ENCODE data around the gene STK26.
A peak's percentile ranks its signal among the peaks of the same experiment; 100 is the strongest.
"Not testable (repeated sequence)": the region's sequence is repeated elsewhere in the genome, so short reads cannot be mapped to it uniquely, and the experiment has no call there.

STK26 gene

GRCh38 chrX:131988236-131988635, 34.9 kb upstream of the STK26 start:
- TF ChIP-seq, protein P1, sequence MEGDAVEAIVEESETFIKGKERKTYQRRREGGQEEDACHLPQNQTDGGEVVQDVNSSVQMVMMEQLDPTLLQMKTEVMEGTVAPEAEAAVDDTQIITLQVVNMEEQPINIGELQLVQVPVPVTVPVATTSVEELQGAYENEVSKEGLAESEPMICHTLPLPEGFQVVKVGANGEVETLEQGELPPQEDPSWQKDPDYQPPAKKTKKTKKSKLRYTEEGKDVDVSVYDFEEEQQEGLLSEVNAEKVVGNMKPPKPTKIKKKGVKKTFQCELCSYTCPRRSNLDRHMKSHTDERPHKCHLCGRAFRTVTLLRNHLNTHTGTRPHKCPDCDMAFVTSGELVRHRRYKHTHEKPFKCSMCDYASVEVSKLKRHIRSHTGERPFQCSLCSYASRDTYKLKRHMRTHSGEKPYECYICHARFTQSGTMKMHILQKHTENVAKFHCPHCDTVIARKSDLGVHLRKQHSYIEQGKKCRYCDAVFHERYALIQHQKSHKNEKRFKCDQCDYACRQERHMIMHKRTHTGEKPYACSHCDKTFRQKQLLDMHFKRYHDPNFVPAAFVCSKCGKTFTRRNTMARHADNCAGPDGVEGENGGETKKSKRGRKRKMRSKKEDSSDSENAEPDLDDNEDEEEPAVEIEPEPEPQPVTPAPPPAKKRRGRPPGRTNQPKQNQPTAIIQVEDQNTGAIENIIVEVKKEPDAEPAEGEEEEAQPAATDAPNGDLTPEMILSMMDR (conservative IDR thresholded peaks at IDR 0.05; ENCODE audit: control insufficient read depth, insufficient read depth, low read depth, low read length) = no peak
- H3K4me3 ChIP-seq (ENCODE audit: control insufficient read depth, low read depth, low read length) = no peak overlapping the region
- no peak for DNase-seq (ENCODE audit: low read depth)

GRCh38 chrX:132001127-132001526, 22.0 kb upstream of the STK26 start:
- TF ChIP-seq, protein P1 (conservative IDR thresholded peaks at IDR 0.05; ENCODE audit: control insufficient read depth, insufficient read depth, low read depth, low read length) = no peak
- no peak overlapping the region for H3K4me3 ChIP-seq (ENCODE audit: control insufficient read depth, low read depth, low read length)
- DNase-seq (ENCODE audit: low read depth) = no peak

- no peak overlapping the region for H3K4me3 ChIP-seq (ENCODE audit: control insufficient read depth, low read depth, low read length)
- TF ChIP-seq, protein P1 (conservative IDR thresholded peaks at IDR 0.05; ENCODE audit: control insufficient read depth, insufficient read depth, low read depth, low read length) = no peak
- peak; percentile 1 for DNase-seq (ENCODE audit: low read depth)
Measured at GRCh38 chrX:132004728-132005127, 18.4 kb upstream of the STK26 start.

DNA sequence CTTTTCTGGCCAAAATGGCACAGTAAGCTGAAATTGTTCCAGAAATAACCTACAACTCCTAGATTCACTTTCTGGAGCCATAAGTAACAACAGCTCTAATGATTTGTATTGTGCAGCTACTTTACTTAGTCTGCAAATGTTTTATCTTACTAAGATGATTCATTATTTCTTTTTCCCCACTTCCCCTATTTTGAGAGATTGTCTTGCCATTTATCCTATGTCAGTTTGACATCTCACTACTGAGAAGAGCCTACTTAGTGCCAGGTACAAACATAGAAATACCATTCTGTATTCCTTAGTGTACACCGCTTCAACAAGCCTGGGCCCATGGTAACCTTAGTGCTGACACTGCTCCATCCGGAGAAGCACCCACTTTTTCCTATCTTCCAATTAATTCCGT, 13.8 kb upstream of the STK26 start:
- no peak overlapping the region for H3K4me3 ChIP-seq (ENCODE audit: control insufficient read depth, low read depth, low read length)
- DNase-seq (ENCODE audit: low read depth) = no peak
- TF ChIP-seq, protein P1 (conservative IDR thresholded peaks at IDR 0.05; ENCODE audit: control insufficient read depth, insufficient read depth, low read depth, low read length) = no peak

DNA sequence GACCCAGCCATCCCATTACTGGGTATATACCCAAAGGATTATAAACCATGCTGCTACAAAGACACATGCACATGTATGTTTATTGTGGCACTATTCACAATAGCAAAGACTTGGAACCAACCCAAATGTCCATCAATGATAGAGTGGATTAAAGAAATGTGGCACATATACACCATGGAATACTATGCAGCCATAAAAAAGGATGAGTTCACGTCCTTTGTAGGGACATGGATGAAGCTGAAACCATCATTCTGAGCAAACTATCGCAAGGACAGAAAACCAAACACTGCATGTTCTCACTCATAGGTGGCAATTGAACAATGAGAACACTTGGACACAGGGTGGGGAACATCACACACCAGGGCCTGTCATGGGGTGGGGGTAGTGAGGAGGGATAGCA, 12.9 kb upstream of the STK26 start:
- DNase-seq (ENCODE audit: low read depth); H3K4me3 ChIP-seq (ENCODE audit: control insufficient read depth, low read depth, low read length): not testable (repeated sequence)

DNA sequence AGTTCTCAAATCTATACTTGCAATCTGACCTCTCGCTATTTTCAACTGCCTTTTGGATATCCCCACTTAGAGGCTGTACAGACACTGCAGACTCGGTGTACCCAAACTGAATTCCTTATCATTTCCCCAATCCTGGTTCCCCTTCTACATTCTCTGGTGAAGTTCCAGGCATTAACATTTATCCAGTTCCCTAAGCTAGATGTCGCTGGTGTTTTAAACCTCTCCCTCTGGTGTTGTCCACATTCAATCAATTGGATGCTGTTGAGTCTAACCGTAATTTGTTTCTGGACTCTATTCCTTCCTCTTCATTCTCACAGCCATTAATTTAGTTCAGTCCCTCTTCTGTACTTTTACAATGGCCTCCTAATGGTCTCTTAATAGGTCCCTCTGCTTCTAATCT, 7.2 kb upstream of the STK26 start:
- TF ChIP-seq, protein P1 (conservative IDR thresholded peaks at IDR 0.05; ENCODE audit: control insufficient read depth, insufficient read depth, low read depth, low read length) = no peak
- DNase-seq (ENCODE audit: low read depth) = no peak
- no peak overlapping the region for H3K4me3 ChIP-seq (ENCODE audit: control insufficient read depth, low read depth, low read length)

- no peak overlapping the region for H3K4me3 ChIP-seq (ENCODE audit: control insufficient read depth, low read depth, low read length)
- no peak for DNase-seq (ENCODE audit: low read depth)
- TF ChIP-seq, protein P1 (conservative IDR thresholded peaks at IDR 0.05; ENCODE audit: control insufficient read depth, insufficient read depth, low read depth, low read length) = no peak
Measured at GRCh38 chrX:132016628-132017430, 6.3 kb upstream of the STK26 start.
